ENCODE measurements around the gene JUP.

DNA sequence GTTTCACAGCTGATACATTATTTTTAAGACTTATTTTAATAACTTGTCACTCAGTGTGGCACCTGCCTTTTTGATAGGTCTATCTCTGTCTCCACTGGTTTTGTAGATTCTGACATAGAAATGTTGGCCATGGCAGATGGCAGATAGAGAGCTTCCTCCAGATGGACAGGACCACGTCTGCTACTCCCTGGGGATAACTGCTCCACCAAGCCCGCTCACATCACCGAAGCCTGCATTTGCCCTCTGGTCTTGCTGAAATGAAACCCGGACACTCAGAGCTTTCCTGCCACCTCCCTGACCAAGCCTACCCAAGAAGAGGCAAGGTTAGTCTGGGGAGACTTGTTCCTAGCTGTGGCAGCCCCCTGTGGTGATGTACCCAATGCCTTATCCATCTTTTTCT lies 35.6 kb downstream of the JUP start:
- TF ChIP-seq TAF1 (IDR thresholded peaks at IDR 0.05; ENCODE audit: low read depth) (no peak), TCF12 (IDR thresholded peaks at IDR 0.05; ENCODE audit: low read depth) (no peak), FOXM1 (IDR thresholded peaks at IDR 0.05; ENCODE audit: borderline replicate concordance, low read depth) (no peak), CREB1 (IDR thresholded peaks at IDR 0.05; ENCODE audit: low read depth) (no peak), EP300 (IDR thresholded peaks at IDR 0.05; ENCODE audit: borderline replicate concordance) (no peak), TEAD4 (IDR thresholded peaks at IDR 0.05) (no peak), CEBPB (IDR thresholded peaks at IDR 0.05) (no peak), ZBTB7A (IDR thresholded peaks at IDR 0.05; ENCODE audit: low read depth) (no peak), RAD21 (IDR thresholded peaks at IDR 0.05; ENCODE audit: low read depth) (no peak)
- TF ChIP-seq, protein P1, sequence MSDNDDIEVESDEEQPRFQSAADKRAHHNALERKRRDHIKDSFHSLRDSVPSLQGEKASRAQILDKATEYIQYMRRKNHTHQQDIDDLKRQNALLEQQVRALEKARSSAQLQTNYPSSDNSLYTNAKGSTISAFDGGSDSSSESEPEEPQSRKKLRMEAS (IDR thresholded peaks at IDR 0.05) = no peak
- TF ChIP-seq, protein P2, sequence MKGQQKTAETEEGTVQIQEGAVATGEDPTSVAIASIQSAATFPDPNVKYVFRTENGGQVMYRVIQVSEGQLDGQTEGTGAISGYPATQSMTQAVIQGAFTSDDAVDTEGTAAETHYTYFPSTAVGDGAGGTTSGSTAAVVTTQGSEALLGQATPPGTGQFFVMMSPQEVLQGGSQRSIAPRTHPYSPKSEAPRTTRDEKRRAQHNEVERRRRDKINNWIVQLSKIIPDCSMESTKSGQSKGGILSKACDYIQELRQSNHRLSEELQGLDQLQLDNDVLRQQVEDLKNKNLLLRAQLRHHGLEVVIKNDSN (IDR thresholded peaks at IDR 0.05) = no peak
- TF ChIP-seq, protein P3, sequence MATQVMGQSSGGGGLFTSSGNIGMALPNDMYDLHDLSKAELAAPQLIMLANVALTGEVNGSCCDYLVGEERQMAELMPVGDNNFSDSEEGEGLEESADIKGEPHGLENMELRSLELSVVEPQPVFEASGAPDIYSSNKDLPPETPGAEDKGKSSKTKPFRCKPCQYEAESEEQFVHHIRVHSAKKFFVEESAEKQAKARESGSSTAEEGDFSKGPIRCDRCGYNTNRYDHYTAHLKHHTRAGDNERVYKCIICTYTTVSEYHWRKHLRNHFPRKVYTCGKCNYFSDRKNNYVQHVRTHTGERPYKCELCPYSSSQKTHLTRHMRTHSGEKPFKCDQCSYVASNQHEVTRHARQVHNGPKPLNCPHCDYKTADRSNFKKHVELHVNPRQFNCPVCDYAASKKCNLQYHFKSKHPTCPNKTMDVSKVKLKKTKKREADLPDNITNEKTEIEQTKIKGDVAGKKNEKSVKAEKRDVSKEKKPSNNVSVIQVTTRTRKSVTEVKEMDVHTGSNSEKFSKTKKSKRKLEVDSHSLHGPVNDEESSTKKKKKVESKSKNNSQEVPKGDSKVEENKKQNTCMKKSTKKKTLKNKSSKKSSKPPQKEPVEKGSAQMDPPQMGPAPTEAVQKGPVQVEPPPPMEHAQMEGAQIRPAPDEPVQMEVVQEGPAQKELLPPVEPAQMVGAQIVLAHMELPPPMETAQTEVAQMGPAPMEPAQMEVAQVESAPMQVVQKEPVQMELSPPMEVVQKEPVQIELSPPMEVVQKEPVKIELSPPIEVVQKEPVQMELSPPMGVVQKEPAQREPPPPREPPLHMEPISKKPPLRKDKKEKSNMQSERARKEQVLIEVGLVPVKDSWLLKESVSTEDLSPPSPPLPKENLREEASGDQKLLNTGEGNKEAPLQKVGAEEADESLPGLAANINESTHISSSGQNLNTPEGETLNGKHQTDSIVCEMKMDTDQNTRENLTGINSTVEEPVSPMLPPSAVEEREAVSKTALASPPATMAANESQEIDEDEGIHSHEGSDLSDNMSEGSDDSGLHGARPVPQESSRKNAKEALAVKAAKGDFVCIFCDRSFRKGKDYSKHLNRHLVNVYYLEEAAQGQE (IDR thresholded peaks at IDR 0.05; ENCODE audit: low read depth) = no peak
